CD4-positive, alpha-beta memory T cell (primary cell): Measurements from ENCODE around the gene MAPKAP1. TPM values are rescaled to one million over a fixed set of nuclear protein-coding genes. Genes with fewer than 3 reads are reported as not detected.

Experiments
- CTCF ChIA-PET: fragments of 350-600 bp; sonication (Branson Sonifier 250); formaldehyde crosslinking; loops from one replicate; lab custom pipeline; 2021; ENCODE audit warnings: inconsistent platforms; ENCODE audit not compliant: partially characterized antibody; lab: Charles Lee
- POLR2A ChIA-PET: fragments of 350-600 bp; sonication (Branson Sonifier 250); formaldehyde crosslinking; loops from one replicate; lab custom pipeline; 2021; ENCODE audit not compliant: partially characterized antibody; lab: Charles Lee
- DNase-seq, 5 donors: peaks; one replicate each; pipeline versions ENCODE4 v3.0.0 to v3.0.0-alpha.2; 2020 to 2022; ENCODE audit warnings: mixed read lengths in 1 of 5
- H3K27ac ChIP-seq: one replicate; pipeline ENCODE4 v1.7.0; 2013; ENCODE audit warnings: low read depth, low read length
- H3K27me3 ChIP-seq: 2 replicates; pipeline ENCODE4 v1.7.0; 2013; ENCODE audit warnings: mild to moderate bottlenecking, low read length, moderate library complexity; ENCODE audit not compliant: insufficient read depth
- H3K36me3 ChIP-seq: 2 replicates; pipeline ENCODE4 v1.7.0; 2013; ENCODE audit warnings: mild to moderate bottlenecking, low read length, moderate library complexity; ENCODE audit not compliant: insufficient read depth
- H3K4me1 ChIP-seq: 2 replicates; pipeline ENCODE4 v1.7.0; 2013; ENCODE audit warnings: mild to moderate bottlenecking, low read length, moderate library complexity; ENCODE audit not compliant: insufficient read depth
- H3K4me3 ChIP-seq, 2 donors: one replicate each; pipeline ENCODE4 v1.7.0; 2013; ENCODE audit warnings: low read length in 2 of 2, mild to moderate bottlenecking in 1 of 2
- H3K9me3 ChIP-seq, 2 donors: one replicate each; pipeline ENCODE4 v1.7.0; 2013; ENCODE audit warnings: low read length in 2 of 2, control low read depth in 1 of 2; ENCODE audit not compliant: control insufficient read depth in 1 of 2
- H3K27ac Mint-ChIP-seq, 7 donors: one replicate each; pipeline ENCODE4 v1.8.0; 2020 to 2021; ENCODE audit warnings: mixed read lengths in 7 of 7, mild to moderate bottlenecking in 6 of 7, inconsistent platforms in 3 of 7, moderate library complexity in 3 of 7
- H3K27me3 Mint-ChIP-seq, 2 donors: one replicate each; pipeline ENCODE4 v1.8.0; 2020 to 2021; ENCODE audit warnings: mixed read lengths in 2 of 2
- H3K36me3 Mint-ChIP-seq, 2 donors: one replicate each; pipeline ENCODE4 v1.8.0; 2020 to 2021; ENCODE audit warnings: mixed read lengths in 2 of 2, inconsistent platforms in 1 of 2, mild to moderate bottlenecking in 1 of 2
- H3K4me1 Mint-ChIP-seq, 4 donors: one replicate each; pipeline ENCODE4 v1.8.0; 2020 to 2021; ENCODE audit warnings: mixed read lengths in 4 of 4, mild to moderate bottlenecking in 1 of 4
- H3K4me3 Mint-ChIP-seq, 8 donors: one replicate each; pipeline ENCODE4 v1.8.0; 2020 to 2021; ENCODE audit warnings: mixed read lengths in 8 of 8, mild to moderate bottlenecking in 7 of 8, moderate library complexity in 6 of 8, inconsistent platforms in 3 of 8
- H3K9me3 Mint-ChIP-seq, 8 donors: one replicate each; pipeline ENCODE4 v1.8.0; 2020 to 2021; ENCODE audit warnings: mixed read lengths in 8 of 8, mild to moderate bottlenecking in 5 of 8, inconsistent platforms in 3 of 8, moderate library complexity in 1 of 8
- intact Hi-C: fragments of 100-400 bp; cut with micrococcal nuclease; formaldehyde crosslinking; loops from one replicate; pipeline ENCODE4 v1.15.1; 2023
- polyA plus RNA-seq, 2 donors: library from polyadenylated mRNA; unstranded; fragments of 300-500 nt; fragmentation: Illumina TruSeq; gene quantifications; one replicate each; pipeline ENCODE4 v1.2.3, GENCODE V29; 2021
- total RNA-seq, 2 experiments: library from RNA; stranded (reverse); gene quantifications; one replicate each; pipeline ENCODE4 v1.2.3, GENCODE V29; 2021

MAPKAP1 gene
- total and polyA plus RNA-seq, 4 experiments from 2014 or later = 51.6 to 59.1 (median 55.8) TPM

GRCh38 chr9:125681086-125681622 lies 25.9 kb downstream of the MAPKAP1 start:
- peaks cover 3% of the 10 kb centered on the region for H3K36me3 ChIP-seq
- H3K4me3 Mint-ChIP-seq = no peak overlapping the region
- intact Hi-C loops = no loop called here
- H3K4me1 Mint-ChIP-seq = peaks cover 10 to 20% (median 16%) of the 10 kb centered on the region in 4 donors
- H3K4me1 ChIP-seq = no peaks in the 10 kb centered on the region
- H3K36me3 Mint-ChIP-seq = peaks cover 22 to 24% of the 10 kb centered on the region in 2 donors
- no peaks in the 10 kb centered on the region for H3K9me3 ChIP-seq
- H3K27me3 Mint-ChIP-seq = no peaks in the 10 kb centered on the region
- no peak overlapping the region for H3K4me3 ChIP-seq
- DNase-seq = no peak
- ChIA-PET CTCF (no interaction called here), POLR2A (no interaction called here)
- no peaks in the 10 kb centered on the region for H3K27me3 ChIP-seq
- no peak overlapping the region for H3K27ac ChIP-seq
- peak overlapping the region in 2 of 7 donors; percentile 0 to 30 for H3K27ac Mint-ChIP-seq
- H3K9me3 Mint-ChIP-seq = no peaks in the 10 kb centered on the region

- intact Hi-C loops = no loop called here
- ChIA-PET POLR2A (no interaction called here), CTCF (no interaction called here)
- H3K27ac Mint-ChIP-seq = peak overlapping the region in 1 of 7 donors; percentile 0
- no peaks in the 10 kb centered on the region for H3K27me3 Mint-ChIP-seq
- no peaks in the 10 kb centered on the region for H3K9me3 Mint-ChIP-seq
- H3K36me3 Mint-ChIP-seq = peaks cover 20 to 22% of the 10 kb centered on the region in 2 donors
- H3K4me3 ChIP-seq = no peak overlapping the region
- H3K9me3 ChIP-seq = no peaks in the 10 kb centered on the region
- H3K4me1 Mint-ChIP-seq = peaks cover 13 to 22% (median 15%) of the 10 kb centered on the region in 4 donors
- no peaks in the 10 kb centered on the region for H3K4me1 ChIP-seq
- peaks cover 3% of the 10 kb centered on the region for H3K36me3 ChIP-seq
- no peak for DNase-seq
- no peak overlapping the region for H3K4me3 Mint-ChIP-seq
- H3K27ac ChIP-seq = no peak overlapping the region
- H3K27me3 ChIP-seq = no peaks in the 10 kb centered on the region
These were observed 26.6 kb downstream of the MAPKAP1 start for GRCh38 chr9:125680445-125680844.

- DNase-seq = no peak
- Histone ChIP-seq H3K27ac (no peak overlapping the region), H3K27me3 (no peaks in the 10 kb centered on the region), H3K36me3 (no peaks in the 10 kb centered on the region), H3K4me1 (no peaks in the 10 kb centered on the region), H3K9me3 (no peaks in the 10 kb centered on the region), H3K4me3 (no peak overlapping the region)
- ChIA-PET POLR2A (no interaction called here), CTCF (no interaction called here)
- Mint-ChIP-seq H3K9me3 (no peaks in the 10 kb centered on the region), H3K27me3 (no peaks in the 10 kb centered on the region), H3K27ac (no peak overlapping the region), H3K36me3 (peaks cover 13 to 16% of the 10 kb centered on the region in 2 donors), H3K4me1 (peaks cover 7 to 23% (median 17%) of the 10 kb centered on the region in 4 donors), H3K4me3 (no peak overlapping the region)
- intact Hi-C loops = no loop called here
These were observed 27.3 kb downstream of the MAPKAP1 start for GRCh38 chr9:125679597-125680189.

GRCh38 chr9:125674981-125675973 lies 31.7 kb downstream of the MAPKAP1 start:
- no peak overlapping the region for H3K27ac ChIP-seq
- H3K4me1 ChIP-seq = no peaks in the 10 kb centered on the region
- H3K27ac Mint-ChIP-seq = peak overlapping the region in 1 of 7 donors; percentile 47
- DNase-seq = no peak
- H3K36me3 ChIP-seq = peaks cover 4% of the 10 kb centered on the region
- intact Hi-C loops = no loop called here
- no peaks in the 10 kb centered on the region for H3K9me3 Mint-ChIP-seq
- H3K4me3 ChIP-seq = no peak overlapping the region
- no peak overlapping the region for H3K4me3 Mint-ChIP-seq
- peaks cover 15 to 20% of the 10 kb centered on the region in 2 donors for H3K36me3 Mint-ChIP-seq
- H3K9me3 ChIP-seq = no peaks in the 10 kb centered on the region
- POLR2A ChIA-PET = no interaction called here
- no peaks in the 10 kb centered on the region for H3K27me3 Mint-ChIP-seq
- CTCF ChIA-PET = no interaction called here
- H3K4me1 Mint-ChIP-seq = peaks cover 0 to 16% (median 14%) of the 10 kb centered on the region in 4 donors
- no peaks in the 10 kb centered on the region for H3K27me3 ChIP-seq

GRCh38 chr9:125672876-125673275 lies 34.1 kb downstream of the MAPKAP1 start:
- no peak overlapping the region for H3K27ac Mint-ChIP-seq
- intact Hi-C loops = no loop called here

GRCh38 chr9:125663127-125663526 lies 43.9 kb downstream of the MAPKAP1 start:
- Mint-ChIP-seq H3K36me3 (peaks cover 20 to 27% of the 10 kb centered on the region in 2 donors), H3K4me3 (peak overlapping the region in 1 of 8 donors; percentile 19), H3K27me3 (no peaks in the 10 kb centered on the region), H3K27ac (peak overlapping the region in 3 of 7 donors; percentile 2 to 66 (median 33)), H3K9me3 (no peaks in the 10 kb centered on the region), H3K4me1 (peaks cover 6 to 15% (median 11%) of the 10 kb centered on the region in 4 donors)
- intact Hi-C loops = no loop called here
- Histone ChIP-seq H3K9me3 (no peaks in the 10 kb centered on the region), H3K27me3 (no peaks in the 10 kb centered on the region), H3K36me3 (no peaks in the 10 kb centered on the region), H3K4me1 (peaks cover 10% of the 10 kb centered on the region), H3K27ac (no peak overlapping the region), H3K4me3 (no peak overlapping the region)
- POLR2A ChIA-PET = no interaction called here
- CTCF ChIA-PET = no interaction called here
- DNase-seq = no peak

More at GRCh38 chr9:125672876-125673275, 34.1 kb downstream of the MAPKAP1 start:
- peaks cover 4% of the 10 kb centered on the region for H3K36me3 ChIP-seq
- POLR2A ChIA-PET = no interaction called here
- Mint-ChIP-seq H3K4me1 (peaks cover 0 to 14% (median 12%) of the 10 kb centered on the region in 4 donors), H3K36me3 (peaks cover 18 to 24% of the 10 kb centered on the region in 2 donors), H3K9me3 (no peaks in the 10 kb centered on the region), H3K27me3 (no peaks in the 10 kb centered on the region), H3K4me3 (no peak overlapping the region)
- no peaks in the 10 kb centered on the region for H3K9me3 ChIP-seq
- no peaks in the 10 kb centered on the region for H3K4me1 ChIP-seq
- no peak for DNase-seq
- H3K4me3 ChIP-seq = no peak overlapping the region
- CTCF ChIA-PET = interaction anchor here (0.9 kb wide), 1 partner anchor 27 kb away, joined by 3 read pairs; no protein-coding TSS in a partner anchor
- H3K27me3 ChIP-seq = no peaks in the 10 kb centered on the region
- no peak overlapping the region for H3K27ac ChIP-seq

GRCh38 chr9:125660557-125660956 lies 46.5 kb downstream of the MAPKAP1 start:
- Histone ChIP-seq H3K4me1 (peaks cover 10% of the 10 kb centered on the region), H3K27ac (no peak overlapping the region), H3K27me3 (no peaks in the 10 kb centered on the region), H3K36me3 (peaks cover 6% of the 10 kb centered on the region), H3K9me3 (no peaks in the 10 kb centered on the region), H3K4me3 (no peak overlapping the region)
- Mint-ChIP-seq H3K4me1 (peaks cover 7 to 14% (median 9%) of the 10 kb centered on the region in 4 donors), H3K27ac (no peak overlapping the region), H3K4me3 (no peak overlapping the region), H3K27me3 (no peaks in the 10 kb centered on the region), H3K36me3 (peaks cover 20 to 22% of the 10 kb centered on the region in 2 donors), H3K9me3 (no peaks in the 10 kb centered on the region)
- intact Hi-C loops = no loop called here
- ChIA-PET POLR2A (no interaction called here), CTCF (no interaction called here)
- no peak for DNase-seq
